H9 (cell line): Measurements from ENCODE around the gene TMEM69. TPM values are rescaled to one million over a fixed set of nuclear protein-coding genes. Genes with fewer than 3 reads are reported as not detected.

ENCODE experiments used
- DNase-seq: peaks from one replicate; pipeline ENCODE4 v3.0.0-alpha.2; 2017
- H2AFZ ChIP-seq: one replicate; pipeline ENCODE4 v1.6.1; 2013; ENCODE audit warnings: mild to moderate bottlenecking, low read length, control low read depth, moderate library complexity
- H2AK5ac ChIP-seq: 2 replicates; pipeline ENCODE4 v1.6.1; 2013; ENCODE audit warnings: low read length, control low read depth, mixed read lengths; ENCODE audit not compliant: insufficient read length
- H2BK120ac ChIP-seq: one replicate; pipeline ENCODE4 v1.6.1; 2013; ENCODE audit warnings: low read depth, mild to moderate bottlenecking, low read length, control low read depth, inconsistent platforms; ENCODE audit not compliant: poor library complexity, severe bottlenecking
- H2BK12ac ChIP-seq: 2 replicates; pipeline ENCODE4 v1.6.1; 2013; ENCODE audit warnings: low read length, control low read depth, mixed read lengths, low read depth; ENCODE audit not compliant: insufficient read length
- H2BK15ac ChIP-seq: 2 replicates; pipeline ENCODE4 v1.6.1; 2013; ENCODE audit warnings: low read depth, low read length, control low read depth
- H2BK20ac ChIP-seq: one replicate; pipeline ENCODE4 v1.6.1; 2013; ENCODE audit warnings: low read depth, mild to moderate bottlenecking, low read length, control low read depth, inconsistent platforms; ENCODE audit not compliant: poor library complexity, severe bottlenecking
- H2BK5ac ChIP-seq: 2 replicates; pipeline ENCODE4 v1.6.1; 2013; ENCODE audit warnings: low read length, control low read depth, mixed read lengths; ENCODE audit not compliant: insufficient read length
- H3K14ac ChIP-seq: 2 replicates; pipeline ENCODE4 v1.6.1; 2013; ENCODE audit warnings: low read length, control low read depth; ENCODE audit not compliant: insufficient read depth
- H3K18ac ChIP-seq: 2 replicates; pipeline ENCODE4 v1.6.1; 2013; ENCODE audit warnings: low read depth, mild to moderate bottlenecking, mixed read lengths, low read length, control low read depth; ENCODE audit not compliant: insufficient read length
- H3K23ac ChIP-seq: 2 replicates; pipeline ENCODE4 v1.6.1; 2013; ENCODE audit warnings: low read length, control low read depth, mixed read lengths, low read depth; ENCODE audit not compliant: insufficient read length
- H3K23me2 ChIP-seq: 2 replicates; pipeline ENCODE4 v1.6.1; 2013; ENCODE audit warnings: low read depth, mild to moderate bottlenecking, mixed read lengths, low read length, control low read depth; ENCODE audit not compliant: insufficient read length, poor library complexity, severe bottlenecking
- H3K27ac ChIP-seq: 2 replicates; pipeline ENCODE4 v1.5.1; 2013; ENCODE audit warnings: low read length, control low read depth, mixed read lengths, low read depth; ENCODE audit not compliant: insufficient read length
- H3K27me3 ChIP-seq: 2 replicates; pipeline ENCODE4 v1.6.1; 2013; ENCODE audit warnings: low read length, control low read depth, inconsistent platforms; ENCODE audit not compliant: insufficient read depth
- H3K4ac ChIP-seq: 2 replicates; pipeline ENCODE4 v1.6.1; 2013; ENCODE audit warnings: low read depth, mild to moderate bottlenecking, control low read depth, inconsistent platforms, low read length, moderate library complexity
- H3K4me1 ChIP-seq: 2 replicates; pipeline ENCODE4 v1.6.1; 2013; ENCODE audit warnings: low read length, control low read depth, inconsistent platforms; ENCODE audit not compliant: insufficient read depth
- H3K4me2 ChIP-seq: 2 replicates; pipeline ENCODE4 v1.6.1; 2013; ENCODE audit warnings: low read length, control low read depth, mixed read lengths; ENCODE audit not compliant: insufficient read length, insufficient read depth
- H3K56ac ChIP-seq: 2 replicates; pipeline ENCODE4 v1.6.1; 2013; ENCODE audit warnings: low read depth, mild to moderate bottlenecking, mixed read lengths, low read length, control low read depth; ENCODE audit not compliant: insufficient read length
- H3K79me1 ChIP-seq: 2 replicates; pipeline ENCODE4 v1.6.1; 2013; ENCODE audit warnings: low read depth, mild to moderate bottlenecking, moderate library complexity, low read length, control low read depth, inconsistent platforms; ENCODE audit not compliant: insufficient read depth, poor library complexity, severe bottlenecking
- H3K79me2 ChIP-seq: 2 replicates; pipeline ENCODE4 v1.6.1; 2013; ENCODE audit warnings: low read length, control low read depth, inconsistent platforms; ENCODE audit not compliant: insufficient read depth
- H3K9ac ChIP-seq: 2 replicates; pipeline ENCODE4 v1.6.1; 2013; ENCODE audit warnings: low read length, control low read depth, mixed read lengths; ENCODE audit not compliant: insufficient read length; ENCODE audit errors: extremely low read depth
- H3K9me3 ChIP-seq: one replicate; pipeline ENCODE4 v1.6.1; 2013; ENCODE audit warnings: low read depth, low read length, inconsistent platforms; ENCODE audit not compliant: control insufficient read depth
- H3T11ph ChIP-seq: one replicate; pipeline ENCODE4 v1.6.1; 2013; ENCODE audit warnings: mild to moderate bottlenecking, low read length, control low read depth, inconsistent platforms
- H4K20me1 ChIP-seq: one replicate; pipeline ENCODE4 v1.6.1; 2013; ENCODE audit not compliant: control insufficient read depth, insufficient read length, insufficient read depth
- H4K5ac ChIP-seq: 2 replicates; pipeline ENCODE4 v1.6.1; 2013; ENCODE audit warnings: low read depth, mild to moderate bottlenecking, mixed read lengths, low read length, control low read depth; ENCODE audit not compliant: insufficient read length
- H4K8ac ChIP-seq: replicated peaks from 2 replicates; pipeline ENCODE4 v1.6.1; 2013; ENCODE audit warnings: low read length, control low read depth, mixed read lengths, low read depth; ENCODE audit not compliant: insufficient read length
- H4K91ac ChIP-seq: 2 replicates; pipeline ENCODE4 v1.6.1; 2013; ENCODE audit warnings: low read depth, mild to moderate bottlenecking, moderate library complexity, mixed read lengths, low read length, control low read depth; ENCODE audit not compliant: insufficient read length
- H3K27ac Mint-ChIP-seq, 3 experiments: 2 replicates in 2 of 3; 3 replicates in 1 of 3; pipeline ENCODE4 v1.8.0; 2020 to 2021; ENCODE audit warnings: mixed read lengths in 3 of 3, mild to moderate bottlenecking in 1 of 3, moderate library complexity in 1 of 3
- H3K27me3 Mint-ChIP-seq: 2 replicates; pipeline ENCODE4 v1.8.0; 2021; ENCODE audit warnings: low read depth, mild to moderate bottlenecking, moderate library complexity, mixed read lengths
- H3K36me3 Mint-ChIP-seq, 3 experiments: 2 replicates in 2 of 3; 3 replicates in 1 of 3; pipeline ENCODE4 v1.8.0; 2020 to 2021; ENCODE audit warnings: low read depth in 3 of 3, mixed read lengths in 3 of 3; ENCODE audit not compliant: insufficient read depth in 1 of 3
- H3K4me1 Mint-ChIP-seq, 2 experiments: 2 replicates each; pipeline ENCODE4 v1.8.0; 2020; ENCODE audit warnings: mixed read lengths in 2 of 2
- H3K4me3 Mint-ChIP-seq, 2 experiments: 2 replicates in 1 of 2; 3 replicates in 1 of 2; pipeline ENCODE4 v1.8.0; 2020 to 2021; ENCODE audit warnings: mild to moderate bottlenecking in 2 of 2, mixed read lengths in 2 of 2, moderate library complexity in 1 of 2
- H3K9me3 Mint-ChIP-seq, 2 experiments: 2 replicates in 1 of 2; 3 replicates in 1 of 2; pipeline ENCODE4 v1.8.0; 2020; ENCODE audit warnings: mild to moderate bottlenecking in 2 of 2, mixed read lengths in 2 of 2, moderate library complexity in 1 of 2
- WGBS: extraction: QIAGEN DNeasy Blood & Tissue Kit; methylation state at CpG from one replicate; pipeline ENCODE4 v1.1.7; 2013; ENCODE audit warnings: missing lambda C conversion rate, low lambda C conversion rate, mixed read lengths; ENCODE audit not compliant: insufficient read length; ENCODE audit errors: extremely low coverage; 5-methylcytosine and 5-hydroxymethylcytosine counted together
- total RNA-seq: library from RNA; stranded (reverse); gene quantifications from 2 replicates; pipeline ENCODE4 v1.2.1, GENCODE V29; 2021
- TF ChIP-seq, protein P1 (sequence below): fragments of 200-600 bp; sonication (generic); conservative IDR thresholded peaks from 3 replicates; pipeline ENCODE4 v1.8.0; 2021; ENCODE audit warnings: antibody characterized with exemption, mild to moderate bottlenecking

The TMEM69 gene
- total RNA-seq, 1 experiment from 2014 or later = 30.7 TPM

DNA sequence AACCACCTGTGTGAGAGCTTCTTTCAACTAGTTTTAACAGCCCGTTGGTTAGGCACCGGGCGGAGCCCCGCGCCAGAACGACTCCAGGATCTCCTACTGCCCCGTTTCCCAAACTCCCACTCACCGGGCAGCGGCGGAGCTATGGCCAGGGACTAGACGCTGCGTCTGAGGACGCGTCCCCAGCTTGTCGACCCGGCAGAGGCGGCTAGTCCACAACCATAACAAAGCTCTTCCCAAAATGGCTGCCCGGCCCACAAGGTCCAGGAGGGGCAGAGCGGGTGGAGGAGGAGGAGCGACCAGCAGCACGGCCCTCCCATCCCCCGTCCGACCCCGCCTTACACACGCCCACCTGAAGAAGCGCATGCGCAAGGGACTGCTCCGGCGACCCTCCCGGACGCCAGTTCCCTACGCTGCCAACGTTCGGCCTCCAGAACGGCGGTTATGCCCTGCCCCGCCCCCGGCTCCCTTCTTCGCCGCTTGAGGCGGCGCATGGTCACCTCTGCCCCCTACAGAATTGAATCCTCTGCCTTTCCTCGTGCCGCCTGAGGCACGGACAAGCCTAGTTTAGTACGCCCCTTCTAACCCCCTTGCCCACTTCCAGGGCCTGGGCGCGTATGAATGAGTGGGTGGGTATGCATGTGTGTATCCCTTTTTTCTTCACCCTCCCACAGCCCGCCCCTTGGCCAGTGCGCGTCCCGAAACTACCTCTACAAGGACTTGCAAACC lies 1.5 kb upstream of the TMEM69 start, which contains the start of gene GPBP1L1:
GPBP1L1 (minus strand) TSS at position 246 of the 726 bp plus-strand sequence. CDS start 27,446 bp downstream, outside the sequence.
- no peak within 1 kb of the TSS for H2BK5ac ChIP-seq
- H3K79me1 ChIP-seq = no peaks in the 10 kb centered on the region
- peak within 1 kb of the TSS; percentile 99 to 100 (median 100) for H3K27ac Mint-ChIP-seq
- H3K23me2 ChIP-seq = peaks cover 10% of the 10 kb centered on the region
- peak within 1 kb of the TSS; percentile 99 to 100 for H3K4me3 Mint-ChIP-seq
- H3K56ac ChIP-seq = no peak within 1 kb of the TSS
- peak within 1 kb of the TSS; percentile 93 for H3K18ac ChIP-seq
- peak within 1 kb of the TSS; percentile 17 for H2BK12ac ChIP-seq
- no peak within 1 kb of the TSS for H4K8ac ChIP-seq
- H3K9me3 Mint-ChIP-seq = peaks cover 0 to 2% of the 10 kb centered on the region in 2 experiments; a peak in 1 of 5 replicates
- H3K27me3 ChIP-seq = no peaks in the 10 kb centered on the region
- no peak within 1 kb of the TSS for H2BK15ac ChIP-seq
- H2BK120ac ChIP-seq = no peak within 1 kb of the TSS
- no peak within 1 kb of the TSS for H4K91ac ChIP-seq
- H3K36me3 Mint-ChIP-seq = peaks cover 2 to 21% (median 11%) of the 10 kb centered on the region in 3 experiments; a peak in 6 of 7 replicates
- H2AK5ac ChIP-seq = no peak within 1 kb of the TSS
- H3T11ph ChIP-seq = no peak within 1 kb of the TSS
- peak within 1 kb of the TSS; percentile 97 for H3K9ac ChIP-seq
- no peak within 1 kb of the TSS for H3K23ac ChIP-seq
- peaks cover 32% of the 10 kb centered on the region; the same call in 1 of the 2 replicates for H3K79me2 ChIP-seq
- H3K4ac ChIP-seq = peak within 1 kb of the TSS; percentile 23; the same call in 1 of the 2 replicates
- H3K27me3 Mint-ChIP-seq = no peaks in the 10 kb centered on the region
- H3K27ac ChIP-seq = peak within 1 kb of the TSS; percentile 84
- TF ChIP-seq, protein P1, sequence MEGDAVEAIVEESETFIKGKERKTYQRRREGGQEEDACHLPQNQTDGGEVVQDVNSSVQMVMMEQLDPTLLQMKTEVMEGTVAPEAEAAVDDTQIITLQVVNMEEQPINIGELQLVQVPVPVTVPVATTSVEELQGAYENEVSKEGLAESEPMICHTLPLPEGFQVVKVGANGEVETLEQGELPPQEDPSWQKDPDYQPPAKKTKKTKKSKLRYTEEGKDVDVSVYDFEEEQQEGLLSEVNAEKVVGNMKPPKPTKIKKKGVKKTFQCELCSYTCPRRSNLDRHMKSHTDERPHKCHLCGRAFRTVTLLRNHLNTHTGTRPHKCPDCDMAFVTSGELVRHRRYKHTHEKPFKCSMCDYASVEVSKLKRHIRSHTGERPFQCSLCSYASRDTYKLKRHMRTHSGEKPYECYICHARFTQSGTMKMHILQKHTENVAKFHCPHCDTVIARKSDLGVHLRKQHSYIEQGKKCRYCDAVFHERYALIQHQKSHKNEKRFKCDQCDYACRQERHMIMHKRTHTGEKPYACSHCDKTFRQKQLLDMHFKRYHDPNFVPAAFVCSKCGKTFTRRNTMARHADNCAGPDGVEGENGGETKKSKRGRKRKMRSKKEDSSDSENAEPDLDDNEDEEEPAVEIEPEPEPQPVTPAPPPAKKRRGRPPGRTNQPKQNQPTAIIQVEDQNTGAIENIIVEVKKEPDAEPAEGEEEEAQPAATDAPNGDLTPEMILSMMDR = no peak
- peak within 1 kb of the TSS; percentile 92 for H3K4me2 ChIP-seq
- peak within 1 kb of the TSS; percentile 90 for H3K14ac ChIP-seq
- peaks cover 4% of the 10 kb centered on the region; the same call in 1 of the 2 replicates for H3K4me1 ChIP-seq
- no peaks in the 10 kb centered on the region for H4K20me1 ChIP-seq
- no peaks in the 10 kb centered on the region for H3K9me3 ChIP-seq
- peak; percentile 97 for DNase-seq
- peak within 1 kb of the TSS; percentile 53 for H4K5ac ChIP-seq
- no peak within 1 kb of the TSS for H2BK20ac ChIP-seq
- WGBS = no CpG with 5 or more reads among the region's 52 CpGs
- H3K4me1 Mint-ChIP-seq = peaks cover 34 to 40% of the 10 kb centered on the region in 2 experiments
- H2AFZ ChIP-seq = no peak within 1 kb of the TSS
